Stimulated activated CD4-positive, alpha-beta T cell treated with anti-CD3 and anti-CD28 coated beads, Interleukin-12 subunit alpha, Interleukin-12 subunit beta, amount 100 ng/mL, for 24 hours (primary cell): Measurements from ENCODE around the gene FARP2.
"Not testable (repeated sequence)": the region's sequence is repeated elsewhere in the genome, so short reads cannot be mapped to it uniquely, and the experiment has no call there.

ENCODE experiments used
- DNase-seq, 2 experiments: peaks; one replicate each; pipeline ENCODE4 v3.0.0-alpha.2; 2020; ENCODE audit warnings: low read depth in 2 of 2

Gene FARP2

GRCh38 chr2:241503776-241504392, 147.8 kb downstream of the FARP2 start:
- DNase-seq = no peak

DNA sequence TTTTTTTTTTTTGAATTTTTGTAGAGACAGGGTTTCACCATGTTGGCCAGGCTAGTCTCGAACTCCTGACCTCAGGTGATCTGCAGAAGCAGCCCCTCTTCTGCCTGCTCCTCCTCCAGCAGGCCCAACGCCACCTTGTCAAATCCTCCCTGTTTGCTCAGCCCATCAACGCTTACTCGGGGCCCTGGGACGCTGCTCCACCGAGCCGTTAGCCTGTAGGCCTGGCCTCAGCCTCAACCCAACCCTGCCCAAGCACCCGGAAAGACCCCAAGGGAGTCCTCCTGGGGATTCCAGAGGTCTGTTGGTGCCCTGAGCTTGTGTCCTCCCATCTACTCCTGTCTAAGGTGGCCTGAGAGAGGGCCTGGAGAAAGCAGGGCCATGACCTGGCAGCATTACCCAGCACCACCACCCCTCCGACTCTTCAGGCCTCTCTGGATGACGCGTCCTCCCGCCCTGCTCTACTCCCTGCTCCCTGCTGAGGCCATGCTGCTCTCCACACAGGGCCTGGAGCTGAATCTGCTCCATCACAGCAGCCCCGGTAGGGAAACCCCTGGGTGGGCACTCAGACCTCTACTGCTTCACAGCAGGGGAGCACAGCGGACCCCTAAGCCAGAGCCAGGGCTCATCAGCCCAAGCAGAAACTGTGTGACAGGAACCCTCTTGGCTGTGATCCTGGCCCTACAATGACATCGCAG, 149.1 kb downstream of the FARP2 start:
- no peak for DNase-seq

DNA sequence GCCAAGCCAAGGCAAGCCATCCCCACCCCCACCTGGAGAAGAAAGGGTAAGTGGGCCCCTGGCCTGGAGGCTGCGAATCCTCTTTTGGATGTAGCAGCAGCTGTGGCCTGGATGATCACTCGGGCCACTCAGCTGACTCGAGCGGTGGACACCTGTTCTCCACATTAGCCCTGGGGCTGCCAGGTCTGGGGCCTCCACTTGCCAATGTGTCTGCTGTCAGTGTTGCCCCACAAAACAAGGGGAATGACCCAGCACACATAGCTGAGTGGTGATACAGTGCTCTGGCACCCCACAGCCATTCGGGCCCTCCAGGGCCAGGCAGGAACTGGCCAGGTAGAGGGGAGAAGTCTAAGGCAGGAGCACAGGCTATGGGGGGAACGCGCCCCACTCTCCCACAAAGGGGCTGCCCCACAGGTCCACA, 149.7 kb downstream of the FARP2 start:
- no peak for DNase-seq

- not testable (repeated sequence) for DNase-seq
Observed at GRCh38 chr2:241506317-241506716, 150.2 kb downstream of the FARP2 start.

GRCh38 chr2:241506793-241507429, 150.8 kb downstream of the FARP2 start:
- DNase-seq = no peak

- DNase-seq = peak; percentile 3 to 32
Observed at GRCh38 chr2:241507430-241508239, 151.6 kb downstream of the FARP2 start.

DNA sequence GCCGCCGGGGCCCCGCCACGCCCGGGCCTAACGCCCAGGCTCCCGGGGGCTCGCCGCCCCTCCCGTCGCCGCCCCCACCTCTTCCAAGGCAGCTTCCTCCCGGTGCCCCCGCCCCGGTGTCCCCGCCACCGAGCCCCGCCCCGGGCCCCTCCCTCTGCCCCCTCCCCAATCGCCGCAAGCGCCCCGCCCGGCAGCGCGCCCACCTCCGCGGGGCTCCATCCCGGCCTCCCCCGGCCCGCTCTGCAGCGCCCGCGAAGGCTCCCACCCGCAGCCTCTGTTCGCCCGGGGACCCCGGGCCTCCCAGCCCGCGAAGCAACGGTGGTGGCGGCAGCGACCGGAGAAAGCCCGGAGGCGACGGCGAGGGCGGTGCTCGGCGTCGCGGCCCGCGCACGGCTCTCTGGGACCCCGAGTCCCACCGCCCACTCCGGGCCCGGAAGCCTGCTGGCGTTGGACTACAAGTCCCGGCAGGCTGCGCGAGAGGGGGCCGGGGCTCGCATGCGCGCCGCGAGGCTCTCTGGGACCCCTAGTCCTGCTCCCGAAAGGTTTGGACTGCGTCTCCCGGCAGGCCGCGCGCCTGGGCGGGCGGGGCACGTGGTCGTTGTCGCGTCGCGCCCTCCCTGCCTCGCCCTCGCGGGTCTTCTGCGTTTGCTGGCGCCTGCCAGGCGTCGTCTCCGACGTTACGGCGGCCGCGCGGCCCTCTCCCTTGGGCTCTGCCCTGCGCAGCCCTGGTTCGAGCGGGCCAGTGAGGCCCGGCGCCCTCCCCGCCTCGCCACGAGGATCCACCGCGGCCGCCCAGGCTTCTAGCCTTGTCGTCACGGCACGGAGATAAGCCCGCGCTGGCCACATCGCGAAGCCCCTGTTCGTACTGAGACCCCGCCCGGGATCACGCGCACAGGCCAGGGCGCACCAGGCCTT, 152.4 kb downstream of the FARP2 start, which contains the start of gene STK25:
STK25 (minus strand) TSS at position 345 of the 915 bp plus-strand sequence. CDS start 549 bp downstream, outside the sequence.
- DNase-seq = peak; percentile 95

DNA sequence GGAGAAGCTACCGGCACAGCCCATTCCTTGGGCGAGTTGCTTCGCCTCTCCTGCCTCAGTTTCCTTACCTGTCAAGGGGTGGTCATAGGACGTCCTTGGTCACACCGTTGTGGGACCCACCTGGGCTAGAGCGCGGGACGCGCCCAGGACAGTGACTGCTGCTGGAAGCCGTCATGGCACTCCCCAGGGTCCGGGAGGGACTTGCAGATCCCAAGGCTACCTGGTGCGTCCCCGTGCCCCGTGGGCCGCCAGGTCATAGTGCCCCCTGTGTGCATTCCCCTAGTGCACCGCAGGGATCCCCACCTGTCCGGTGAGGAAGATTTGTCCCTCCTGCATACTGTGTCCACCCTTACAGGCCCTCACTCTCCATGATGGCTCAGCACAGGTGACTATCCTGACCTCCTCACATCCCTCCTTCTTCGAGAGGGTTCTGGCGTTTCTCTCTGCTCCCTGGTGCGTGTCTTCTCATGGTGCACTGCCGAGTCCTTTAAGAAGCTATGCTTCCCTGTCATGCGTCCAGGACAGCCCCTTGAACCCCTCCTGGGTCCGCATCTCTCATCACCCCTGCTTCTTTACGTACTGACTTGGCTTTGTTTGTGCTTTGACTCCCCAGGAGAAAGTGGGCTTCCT, 153.2 kb downstream of the FARP2 start:
- peak in 1 of 2 experiments; percentile 6 for DNase-seq

DNA sequence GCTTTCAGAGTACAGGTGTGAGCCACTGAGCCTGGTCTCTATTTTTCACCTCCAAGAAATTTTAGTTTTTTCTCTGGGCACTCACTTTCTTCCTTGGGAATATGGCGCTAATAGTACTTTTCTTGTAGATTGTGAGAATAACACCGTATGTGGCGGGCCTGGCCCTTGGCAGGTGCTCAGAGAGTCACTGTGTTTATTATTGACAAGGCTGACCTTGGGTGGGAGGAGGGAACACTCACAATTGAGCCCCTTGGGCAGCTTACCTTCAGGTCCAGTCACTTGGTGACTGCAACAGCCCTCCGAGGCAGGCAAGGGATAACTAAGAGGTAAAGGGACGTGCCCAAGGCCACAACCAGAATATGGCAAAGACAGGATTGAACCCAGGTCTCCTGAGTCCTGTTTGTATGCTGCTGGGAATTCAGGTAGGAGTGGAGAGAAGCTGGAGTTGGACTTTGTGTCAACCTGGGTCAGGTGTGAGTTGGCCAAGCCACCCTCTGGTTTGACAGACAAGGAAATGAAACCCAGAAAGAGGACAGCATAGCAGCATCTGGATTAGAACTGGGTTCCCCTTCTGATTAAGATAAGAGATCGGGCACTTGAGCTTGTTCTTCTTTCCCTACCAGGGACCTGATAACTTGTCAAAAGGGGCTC, 155.1 kb downstream of the FARP2 start:
- DNase-seq = no peak

GRCh38 chr2:241514553-241514952, 158.5 kb downstream of the FARP2 start:
- DNase-seq = no peak

DNA sequence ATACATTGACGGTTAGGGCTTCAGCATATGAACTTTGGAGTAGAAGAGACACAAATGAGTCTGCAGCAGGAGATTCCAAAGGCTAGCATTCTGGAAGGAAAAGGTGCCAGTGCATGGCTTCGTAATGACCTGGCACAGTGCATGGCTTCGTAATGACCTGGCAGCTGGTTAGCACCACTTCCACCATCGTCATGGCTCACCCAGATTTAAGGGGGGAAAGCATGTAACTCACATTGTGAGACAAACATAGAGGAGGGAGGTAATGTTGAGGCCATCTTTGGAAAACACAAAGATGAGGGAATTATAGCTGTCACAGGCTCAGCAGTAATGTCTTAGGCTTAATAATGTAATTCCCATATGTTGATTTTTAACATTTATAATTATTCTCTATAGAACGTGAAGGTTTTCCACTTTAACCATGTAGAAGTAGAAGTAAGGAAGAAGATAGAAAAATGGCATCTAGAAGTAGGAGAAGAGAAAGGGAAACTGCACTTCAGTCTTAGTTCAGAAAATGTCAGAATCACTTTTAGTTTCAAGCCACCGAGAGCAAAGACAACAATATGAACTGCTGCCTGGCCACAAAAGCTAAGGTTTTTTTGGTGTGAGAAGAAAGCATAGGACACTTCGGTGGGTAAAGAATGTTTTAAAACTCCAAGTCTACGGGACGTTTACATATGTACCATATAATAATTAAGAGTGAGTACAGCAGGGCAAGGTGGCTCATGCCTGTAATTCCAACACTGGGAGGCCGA, 159.1 kb downstream of the FARP2 start:
- DNase-seq = no peak

DNA sequence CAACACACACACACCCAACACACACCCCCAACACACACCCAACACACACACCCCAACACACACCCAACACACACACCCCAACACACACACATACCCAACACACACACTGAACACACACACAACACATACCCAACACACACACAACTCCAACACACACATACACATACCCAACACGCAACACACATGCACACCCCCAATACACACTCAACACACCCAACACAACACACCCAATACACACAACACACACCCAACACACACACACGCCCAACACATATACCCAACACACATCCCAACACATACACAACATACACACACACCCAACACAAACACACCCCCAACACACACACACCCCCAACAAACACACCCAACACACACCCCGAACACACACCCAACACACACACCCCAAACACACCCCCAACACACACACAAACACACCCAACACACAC, 160.5 kb downstream of the FARP2 start:
- DNase-seq = no peak

- no peak for DNase-seq
Observed at GRCh38 chr2:241517297-241517696, 161.2 kb downstream of the FARP2 start.

DNA sequence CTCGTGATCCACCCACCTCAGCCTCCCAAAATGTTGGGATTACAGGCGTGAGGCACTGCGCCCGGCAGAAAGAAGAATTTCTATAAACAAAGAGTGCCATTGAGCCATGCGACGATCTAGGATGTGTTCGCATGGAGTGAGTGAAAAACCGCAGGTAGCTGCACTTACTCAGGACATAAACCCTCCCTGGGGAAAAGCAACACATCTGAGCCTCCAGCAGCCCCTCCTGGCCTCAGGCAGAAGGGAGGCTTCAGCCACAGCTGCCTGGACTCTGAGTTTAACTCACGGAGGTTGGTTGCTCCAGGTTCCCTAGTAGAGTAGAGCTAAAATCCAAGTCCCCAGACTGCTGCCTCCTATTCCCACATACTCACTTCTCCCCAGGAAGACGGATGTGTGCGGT, 163.6 kb downstream of the FARP2 start:
- DNase-seq = no peak

DNA sequence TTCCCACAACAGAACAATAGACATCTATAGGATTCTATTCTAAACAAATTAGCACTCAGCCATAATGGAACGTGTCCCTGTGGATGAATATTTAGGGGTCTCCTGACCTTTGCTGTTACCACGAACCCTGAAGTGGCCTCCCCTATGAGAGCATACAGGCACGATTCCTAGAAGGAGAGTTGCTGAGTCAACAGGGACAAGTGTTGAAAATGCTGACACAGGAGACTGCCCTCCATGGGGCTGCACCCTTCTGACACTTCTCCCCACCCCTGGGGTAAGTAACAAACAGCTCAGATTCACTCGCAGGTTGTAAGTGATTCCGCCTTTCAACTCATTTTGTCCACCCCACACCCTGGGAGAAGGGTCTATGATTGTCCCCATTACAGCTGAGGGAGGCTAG, 166.4 kb downstream of the FARP2 start:
- DNase-seq = no peak

GRCh38 chr2:241525818-241526780, 170.0 kb downstream of the FARP2 start:
- DNase-seq = not testable (repeated sequence)

GRCh38 chr2:241530571-241530970, 174.5 kb downstream of the FARP2 start:
- no peak for DNase-seq

GRCh38 chr2:241531161-241531722, 175.2 kb downstream of the FARP2 start:
- no peak for DNase-seq
